GM10266 (cell line): Measurements from ENCODE around the gene COL9A2.

ENCODE experiments used
- DNase-seq: peaks from one replicate; pipeline ENCODE4 v3.0.0; 2012; ENCODE audit errors: extremely low spot score
- CTCF ChIP-seq: IDR thresholded peaks from 2 replicates; pipeline ENCODE4 v1.5.1; 2012; ENCODE audit warnings: mild to moderate bottlenecking, low read depth; ENCODE audit not compliant: control insufficient read depth, insufficient read depth; ENCODE audit errors: missing control alignments

COL9A2 gene

DNA sequence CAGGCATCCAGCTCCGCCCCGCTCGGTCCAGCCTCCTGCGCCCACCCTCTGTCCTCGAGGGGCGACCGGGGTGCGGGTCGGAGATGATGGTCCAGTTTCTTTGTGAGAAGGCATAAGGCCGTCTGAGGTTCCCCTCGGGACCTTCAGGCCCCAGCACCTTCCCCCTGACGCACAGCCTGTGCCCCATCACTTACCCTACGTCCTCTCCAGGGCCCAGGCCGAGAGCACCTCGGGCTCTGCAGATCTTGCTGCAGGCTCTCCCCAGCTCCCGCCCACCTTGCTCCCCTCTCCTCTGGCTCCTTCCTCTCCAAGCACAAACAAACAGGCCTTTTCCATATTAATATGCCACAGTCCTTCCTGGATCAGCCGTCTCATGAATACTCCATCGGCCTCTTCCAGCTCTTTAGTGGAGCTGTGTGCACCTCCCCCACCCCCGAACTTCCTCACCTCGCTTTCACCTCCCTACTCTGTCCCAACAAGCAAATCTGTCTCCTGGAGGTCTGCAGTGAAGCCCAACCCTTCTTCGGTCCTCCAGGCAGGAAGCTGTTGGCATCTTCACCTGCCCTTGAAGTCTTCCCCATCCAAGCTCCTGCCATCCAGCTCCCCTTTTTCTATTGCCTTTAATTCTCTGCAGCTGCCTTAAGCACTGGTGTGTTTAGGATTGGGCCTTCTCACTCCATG is 448 bp upstream of the COL9A2 start:
- DNase-seq = peak; percentile 20
- TF ChIP-seq CTCF = no peak

- peak; percentile 49 for DNase-seq
- TF ChIP-seq CTCF = no peak
Observed at GRCh38 chr1:40315795-40316594, 1.1 kb downstream of the COL9A2 start.

GRCh38 chr1:40315239-40315794 is 1.8 kb downstream of the COL9A2 start:
- TF ChIP-seq CTCF = peak; percentile 93
- peak; percentile 90 for DNase-seq

GRCh38 chr1:40314721-40315238 is 2.3 kb downstream of the COL9A2 start:
- DNase-seq = no peak
- TF ChIP-seq CTCF = no peak

GRCh38 chr1:40313958-40314720 is 2.9 kb downstream of the COL9A2 start:
- TF ChIP-seq CTCF = no peak
- no peak for DNase-seq

GRCh38 chr1:40313329-40313957 is 3.6 kb downstream of the COL9A2 start:
- no peak for DNase-seq
- TF ChIP-seq CTCF = no peak
